Gastroesophageal sphincter (tissue), 3 donors: ENCODE results near the gene COL11A1.

Source experiments
- EP300 ChIP-seq: sonication (generic); formaldehyde crosslinking; IDR thresholded peaks from one replicate; pipeline ENCODE4 v1.6.1; 2017; ENCODE audit warnings: antibody characterized with exemption, mild to moderate bottlenecking
- POLR2A ChIP-seq, 2 donors: fragments of 450-650 bp; IDR thresholded peaks; one replicate each; pipeline ENCODE4 v1.6.1; 2017; ENCODE audit warnings: antibody characterized with exemption in 2 of 2, mild to moderate bottlenecking in 2 of 2, moderate library complexity in 1 of 2
- TF ChIP-seq, protein P1 (sequence below), 4 experiments: fragments of 200-600 bp in 2 of 4; fragments of 450-650 bp in 2 of 4; sonication (generic) in 1 of 4; IDR thresholded peaks; one replicate each; pipeline ENCODE4 v1.5.1; 2017 to 2019; ENCODE audit warnings: antibody characterized with exemption in 4 of 4, mild to moderate bottlenecking in 2 of 4, moderate library complexity in 2 of 4

DNA sequence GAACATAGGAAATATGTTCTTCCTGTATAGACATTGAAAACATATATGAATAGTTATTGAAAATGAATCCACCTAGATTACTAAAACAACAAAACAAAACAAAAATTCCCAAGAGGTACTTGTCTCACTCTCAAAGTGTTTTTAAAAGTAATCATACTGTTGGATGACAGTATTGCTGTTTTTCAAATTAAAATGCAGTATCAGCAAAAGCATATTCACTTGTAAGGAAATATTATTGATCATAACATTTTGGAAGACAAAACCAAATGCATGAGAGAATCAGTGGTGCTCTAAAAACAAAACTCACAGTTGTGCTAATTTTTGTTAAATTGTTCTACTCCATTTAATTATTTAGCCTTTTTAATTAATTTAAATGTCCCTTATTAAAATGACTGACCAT lies 131.0 kb downstream of the COL11A1 start:
- TF ChIP-seq, protein P1, sequence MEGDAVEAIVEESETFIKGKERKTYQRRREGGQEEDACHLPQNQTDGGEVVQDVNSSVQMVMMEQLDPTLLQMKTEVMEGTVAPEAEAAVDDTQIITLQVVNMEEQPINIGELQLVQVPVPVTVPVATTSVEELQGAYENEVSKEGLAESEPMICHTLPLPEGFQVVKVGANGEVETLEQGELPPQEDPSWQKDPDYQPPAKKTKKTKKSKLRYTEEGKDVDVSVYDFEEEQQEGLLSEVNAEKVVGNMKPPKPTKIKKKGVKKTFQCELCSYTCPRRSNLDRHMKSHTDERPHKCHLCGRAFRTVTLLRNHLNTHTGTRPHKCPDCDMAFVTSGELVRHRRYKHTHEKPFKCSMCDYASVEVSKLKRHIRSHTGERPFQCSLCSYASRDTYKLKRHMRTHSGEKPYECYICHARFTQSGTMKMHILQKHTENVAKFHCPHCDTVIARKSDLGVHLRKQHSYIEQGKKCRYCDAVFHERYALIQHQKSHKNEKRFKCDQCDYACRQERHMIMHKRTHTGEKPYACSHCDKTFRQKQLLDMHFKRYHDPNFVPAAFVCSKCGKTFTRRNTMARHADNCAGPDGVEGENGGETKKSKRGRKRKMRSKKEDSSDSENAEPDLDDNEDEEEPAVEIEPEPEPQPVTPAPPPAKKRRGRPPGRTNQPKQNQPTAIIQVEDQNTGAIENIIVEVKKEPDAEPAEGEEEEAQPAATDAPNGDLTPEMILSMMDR (IDR thresholded peaks at IDR 0.05), result no peak
- TF ChIP-seq POLR2A (IDR thresholded peaks at IDR 0.05), result no peak
- no peak for TF ChIP-seq EP300
